LoVo (cell line): ENCODE data around the gene UBN1.
"Not testable (repeated sequence)": the region's sequence is repeated elsewhere in the genome, so short reads cannot be mapped to it uniquely, and the experiment has no call there.

ENCODE experiments used
- DNase-seq: peaks from one replicate; pipeline ENCODE4 v3.0.0-alpha.2; 2016; ENCODE audit warnings: low spot score

Gene UBN1

DNA sequence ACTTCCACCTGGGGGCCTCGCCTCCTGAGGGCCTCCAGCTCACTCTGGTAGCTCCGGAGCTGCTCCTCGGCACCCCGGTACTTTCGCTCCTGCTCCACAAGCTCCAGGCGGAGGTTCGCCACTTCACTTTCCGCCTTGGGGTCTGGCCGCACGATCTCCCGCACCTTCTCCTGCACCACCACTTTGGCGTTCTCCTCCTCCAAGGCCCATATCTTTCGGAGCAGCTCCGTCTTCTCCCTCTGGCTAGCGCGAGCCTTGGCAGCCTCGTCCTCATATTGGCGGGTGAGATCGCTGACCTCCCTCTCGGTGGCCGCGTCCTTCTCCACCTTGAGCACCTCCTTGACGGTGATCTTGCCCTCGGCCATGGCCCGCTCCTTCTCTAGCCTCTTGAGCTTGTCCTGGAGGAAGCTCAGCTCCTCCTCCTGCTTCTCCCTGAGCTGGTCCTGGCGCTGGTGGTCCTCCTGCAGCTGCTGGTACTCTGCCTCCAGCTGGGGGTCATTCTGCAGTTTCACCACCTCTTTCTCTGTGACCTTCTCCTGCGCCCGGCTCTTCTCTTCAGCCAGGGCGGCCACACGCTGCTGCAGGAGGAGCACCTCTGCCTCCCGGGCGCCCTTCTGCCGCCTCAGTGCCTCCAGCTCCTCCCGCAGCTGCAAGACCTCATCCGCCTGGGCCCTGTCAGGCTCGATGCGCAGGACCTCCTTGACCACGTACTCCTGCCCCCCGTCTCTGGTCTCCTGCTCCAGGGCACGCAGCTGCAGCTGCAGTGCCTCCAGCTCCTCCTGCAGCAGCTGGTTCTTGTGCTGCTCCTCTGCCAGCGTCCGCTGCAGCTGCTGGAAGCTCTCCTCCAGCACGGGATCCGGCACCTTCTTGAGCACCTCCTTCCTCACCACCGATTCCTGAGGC is 37.9 kb downstream of the UBN1 start:
- DNase-seq, result no peak

DNA sequence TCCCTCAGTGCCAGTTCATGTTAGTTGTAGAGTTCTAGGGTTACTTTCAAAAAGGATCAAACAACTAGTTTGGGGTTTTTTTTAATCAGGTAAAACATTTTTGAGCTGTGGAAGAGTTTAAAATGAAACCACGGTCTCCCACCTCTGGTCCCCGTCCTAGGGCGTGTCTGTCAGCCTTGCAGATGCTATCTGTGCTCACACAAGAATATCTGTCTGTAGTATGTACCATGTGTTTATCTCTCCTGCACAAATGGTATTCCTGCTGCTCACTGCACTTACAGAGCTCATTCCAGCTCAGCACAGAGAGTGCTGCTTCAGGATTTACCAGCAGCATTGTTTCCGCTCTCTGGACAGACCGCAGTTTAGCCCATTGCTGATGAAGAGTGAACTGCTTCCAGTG is 38.9 kb downstream of the UBN1 start:
- no peak for DNase-seq

DNA sequence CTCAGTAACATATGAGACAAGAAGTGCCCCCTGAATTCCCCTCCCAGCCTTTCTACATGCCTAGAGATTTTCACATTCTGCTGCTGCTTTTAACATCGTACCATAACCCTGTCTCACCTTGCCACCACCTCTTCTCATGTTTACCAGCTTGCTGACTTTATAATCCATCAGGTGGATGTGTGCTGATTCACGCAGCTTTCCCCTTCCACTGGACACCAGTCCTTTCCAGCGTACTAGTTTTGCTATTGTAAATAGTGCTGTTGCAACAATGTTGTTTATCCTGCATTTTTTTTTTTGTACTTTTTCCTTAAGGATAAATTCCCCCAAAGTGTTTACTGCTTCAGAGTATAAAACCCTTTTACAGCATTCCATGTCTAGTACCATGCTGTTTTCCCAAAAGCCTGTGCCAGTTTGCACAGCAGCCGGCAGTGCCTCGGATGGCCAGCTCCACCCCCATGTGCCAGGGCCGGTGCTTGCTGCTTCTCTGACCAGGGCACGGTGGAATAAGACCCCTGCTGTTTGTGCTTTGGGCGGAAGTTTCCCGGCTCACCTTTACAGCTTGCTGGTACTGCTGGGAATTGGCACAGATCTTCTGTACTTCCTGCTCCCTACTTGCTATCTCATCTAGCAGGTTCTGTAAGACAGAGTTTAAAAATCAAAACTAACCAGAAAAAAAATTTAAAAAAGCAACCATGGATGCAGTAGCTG is 41.3 kb downstream of the UBN1 start:
- DNase-seq, result no peak

DNA sequence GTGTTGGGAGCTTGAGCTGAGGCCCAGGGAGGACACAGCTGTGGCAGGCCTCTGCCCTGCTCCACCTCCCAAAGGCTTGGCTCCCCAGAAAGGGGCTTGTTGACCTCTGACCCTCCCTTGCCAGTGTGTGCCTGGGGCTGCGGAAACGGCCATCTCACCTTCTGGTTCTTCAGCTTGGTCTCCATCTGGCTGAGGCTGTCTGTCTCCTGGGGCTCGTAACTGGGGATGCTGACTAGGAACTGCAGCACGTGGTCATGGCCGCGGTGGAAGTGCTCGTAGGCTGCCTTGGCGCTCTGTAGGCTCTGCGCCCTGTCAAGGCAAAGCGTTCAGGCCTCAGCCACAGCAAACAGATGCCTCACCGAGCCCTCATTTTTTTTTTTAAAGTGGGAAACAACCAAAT is 42.7 kb downstream of the UBN1 start:
- no peak for DNase-seq

DNA sequence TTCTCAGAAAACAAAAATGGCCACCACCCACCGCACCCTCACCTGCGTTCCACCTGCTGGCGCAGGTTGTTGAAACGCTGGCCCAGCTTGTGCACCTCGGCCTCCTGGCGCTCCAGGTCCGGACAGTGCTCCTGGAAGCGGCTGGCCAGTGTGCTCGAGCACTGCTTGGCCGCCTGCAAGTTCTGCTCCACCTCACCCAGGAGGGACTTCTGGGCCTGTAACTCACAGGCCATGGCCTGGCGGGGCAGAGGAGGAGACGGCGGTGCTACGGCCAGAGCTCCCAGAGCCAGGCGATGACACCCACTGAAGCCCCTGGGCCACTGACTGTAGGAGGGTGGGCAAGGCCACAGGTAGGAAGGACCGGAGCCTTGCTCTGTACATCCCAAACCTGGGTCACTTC is 43.4 kb downstream of the UBN1 start:
- no peak for DNase-seq

DNA sequence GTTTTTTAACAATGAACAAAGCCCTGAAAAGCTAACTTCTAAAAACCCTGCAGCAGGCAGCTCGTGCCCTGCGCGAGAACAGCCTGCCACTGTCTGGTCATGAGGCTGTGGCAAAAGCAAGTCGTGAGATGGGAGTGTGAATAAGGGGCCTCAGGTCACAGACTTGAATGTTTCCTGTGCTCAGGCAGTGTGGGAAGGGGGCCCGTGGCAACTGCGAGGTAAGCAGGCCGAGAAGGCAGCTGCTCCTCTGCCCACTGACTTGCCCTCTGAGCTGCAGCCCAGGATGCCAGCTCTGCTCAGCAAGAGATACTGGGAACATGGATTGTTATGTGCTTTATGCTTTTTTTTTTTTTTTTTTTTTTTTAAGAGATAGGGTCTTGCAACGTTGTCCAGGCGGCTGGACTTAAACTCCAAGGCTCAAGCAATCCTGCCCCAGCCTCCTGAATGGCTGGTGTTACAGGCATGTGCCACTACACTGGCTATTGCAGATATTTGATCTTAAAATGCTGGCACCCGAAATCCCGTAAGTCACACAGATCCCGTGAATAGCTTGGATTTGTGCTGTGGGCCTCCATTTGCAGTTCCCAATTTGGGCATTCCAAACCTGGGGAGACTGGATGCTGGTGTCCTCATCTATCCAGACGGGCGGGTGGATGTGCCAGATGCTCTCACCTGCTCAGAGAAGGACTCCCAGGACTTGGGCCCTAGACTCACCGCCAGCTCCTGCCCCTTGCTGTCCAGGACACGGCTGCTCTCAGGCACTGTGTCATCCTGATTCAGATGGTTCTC is 44.0 kb downstream of the UBN1 start:
- DNase-seq, result no peak

DNA sequence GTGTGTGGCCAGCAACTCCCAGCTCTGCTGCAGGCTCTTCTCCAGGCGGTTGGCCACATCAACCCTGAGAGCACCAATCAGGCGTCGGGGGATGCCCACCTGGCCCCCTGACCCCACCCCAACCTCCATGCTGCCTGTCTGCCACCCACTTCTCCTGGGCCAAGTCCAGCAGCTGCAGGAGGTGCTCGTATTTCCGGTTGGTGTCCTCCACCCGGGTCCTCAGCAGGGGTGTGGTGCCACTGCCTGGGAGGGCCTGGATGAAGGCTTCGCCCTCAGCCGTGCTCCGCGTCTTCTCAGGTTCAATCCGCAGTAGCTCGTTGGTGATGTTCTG is 44.6 kb downstream of the UBN1 start:
- DNase-seq, result no peak

DNA sequence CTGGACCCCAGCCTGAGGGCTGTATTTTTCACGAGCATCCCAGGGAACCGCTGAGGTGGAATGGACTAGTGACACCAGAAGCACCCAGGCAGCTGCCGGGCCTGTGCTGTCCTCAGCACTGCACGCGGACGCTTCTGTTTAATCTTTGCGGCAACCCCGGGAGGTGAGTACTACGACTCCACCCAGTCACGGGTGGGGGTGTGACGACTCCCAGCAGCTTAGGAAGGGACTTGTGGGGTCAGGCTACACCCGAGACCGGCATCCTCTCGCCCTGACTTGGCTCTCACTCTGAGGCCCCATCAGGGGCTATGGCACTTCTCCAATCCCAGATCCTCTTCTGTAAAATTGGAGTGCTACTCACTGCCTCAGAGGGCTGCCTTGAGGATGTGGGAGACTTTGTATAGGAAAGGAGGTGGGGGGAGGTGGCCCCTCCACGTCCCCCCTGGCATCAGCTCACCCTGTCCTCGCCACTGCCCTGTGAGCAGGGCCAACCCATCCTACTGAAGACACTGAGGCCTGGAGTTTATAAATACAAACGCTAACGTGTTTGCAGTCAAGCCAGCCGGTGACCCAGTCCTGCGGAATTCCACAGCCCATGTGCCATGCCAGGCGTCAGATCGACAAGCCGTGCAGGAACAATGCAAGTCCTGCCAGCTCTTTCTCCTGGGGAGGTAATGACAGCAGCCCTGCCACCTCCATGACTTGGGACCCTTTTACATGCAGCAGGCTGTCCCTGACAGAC is 45.3 kb downstream of the UBN1 start:
- DNase-seq, result no peak

DNA sequence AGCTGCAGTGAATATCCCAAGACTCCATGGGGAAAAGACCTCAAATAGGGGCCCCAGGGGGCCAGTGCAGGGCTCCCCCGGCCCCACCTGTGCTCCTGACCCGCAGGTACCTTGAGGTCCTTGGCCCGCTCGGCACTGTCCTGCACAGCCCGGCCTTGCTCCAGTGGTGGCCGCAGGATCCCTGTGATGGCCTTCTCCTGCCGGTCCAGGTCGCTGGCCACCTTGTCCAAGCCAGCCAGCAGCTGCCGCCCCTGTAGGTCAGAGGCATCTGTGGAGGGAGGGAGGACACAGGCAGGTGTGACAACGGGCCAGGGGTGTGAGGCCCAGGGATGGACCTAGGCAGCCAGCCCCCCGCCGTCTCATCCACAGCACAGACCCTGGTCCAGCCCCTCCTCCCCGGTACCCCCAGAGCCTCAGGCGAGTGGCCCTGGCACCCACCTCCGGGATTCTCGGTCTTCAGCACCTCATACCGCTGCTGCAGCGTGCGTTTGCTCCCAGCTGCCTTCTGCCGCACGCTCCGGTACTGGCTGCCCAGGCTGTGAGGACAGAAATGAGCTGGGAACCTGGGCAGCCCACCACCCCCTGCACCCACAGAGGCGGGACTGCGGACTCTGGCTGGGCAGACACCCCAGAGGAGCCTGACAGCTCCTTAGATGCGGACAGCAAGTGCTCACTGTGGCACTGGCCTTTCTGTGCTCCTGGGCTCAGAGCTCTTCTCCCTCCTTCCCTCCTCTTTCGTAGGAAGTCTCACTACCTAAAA is 46.0 kb downstream of the UBN1 start:
- no peak for DNase-seq

DNA sequence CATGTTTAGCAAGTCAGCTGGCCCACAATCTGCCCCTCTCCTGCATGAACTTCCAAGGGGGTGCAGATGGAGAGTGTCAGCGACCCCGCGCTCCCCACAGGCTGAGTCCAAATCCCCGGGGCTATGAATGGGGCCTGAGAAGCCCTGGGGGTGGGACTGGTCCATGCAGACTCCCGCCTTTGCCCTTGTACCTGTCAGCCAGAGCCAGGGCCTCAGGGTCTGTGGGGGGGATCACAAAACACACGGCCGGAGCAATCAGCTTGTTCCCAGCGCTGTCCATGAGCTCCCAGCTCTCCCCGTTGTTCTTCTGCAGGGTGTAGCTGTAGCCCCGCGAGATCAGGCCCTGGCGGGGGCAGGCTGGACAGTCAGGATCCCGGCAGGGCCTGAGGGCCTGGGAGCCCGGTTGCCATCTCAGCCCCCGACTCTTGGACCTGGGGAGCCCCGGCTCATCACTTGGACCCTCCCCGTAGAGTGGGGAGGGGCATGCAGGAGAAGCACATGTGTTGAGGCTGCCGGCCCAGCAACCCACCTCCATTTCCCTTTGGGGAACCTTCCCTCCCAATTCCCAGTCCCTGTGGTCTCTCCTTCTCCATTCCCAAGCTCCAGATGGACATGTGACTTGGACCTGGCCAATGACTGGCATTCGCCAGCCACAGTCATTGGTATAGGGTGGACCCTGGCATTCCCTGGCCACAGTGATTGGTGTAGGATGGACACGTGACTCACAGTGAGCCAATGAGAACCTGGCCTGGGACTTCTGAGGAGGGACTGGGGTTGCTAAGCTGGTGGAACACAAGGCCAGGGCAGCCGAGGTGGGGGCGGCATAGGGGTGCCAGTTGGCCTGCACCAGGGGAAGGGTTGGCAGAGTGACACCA is 47.2 kb downstream of the UBN1 start:
- DNase-seq, result no peak

DNA sequence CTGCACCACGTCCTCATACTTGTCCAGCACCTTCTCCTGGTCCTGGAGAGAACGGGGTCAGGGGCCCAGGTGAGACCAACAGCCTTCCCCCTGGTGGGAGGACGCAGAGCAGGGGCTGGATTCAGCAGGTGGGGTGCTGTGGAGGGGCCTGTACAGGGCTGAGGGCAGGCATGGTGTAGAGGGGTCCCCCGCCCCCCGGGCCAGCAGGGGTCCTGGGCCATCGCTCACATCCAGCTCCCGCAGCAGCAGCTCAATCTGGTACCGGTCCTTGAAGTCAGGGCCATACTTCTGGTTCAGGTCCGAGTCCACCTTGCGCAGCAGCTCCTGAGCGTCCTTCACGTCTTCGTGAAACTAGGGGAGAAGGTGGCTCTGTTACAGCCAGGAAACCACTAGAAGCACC is 48.1 kb downstream of the UBN1 start:
- DNase-seq, result no peak

DNA sequence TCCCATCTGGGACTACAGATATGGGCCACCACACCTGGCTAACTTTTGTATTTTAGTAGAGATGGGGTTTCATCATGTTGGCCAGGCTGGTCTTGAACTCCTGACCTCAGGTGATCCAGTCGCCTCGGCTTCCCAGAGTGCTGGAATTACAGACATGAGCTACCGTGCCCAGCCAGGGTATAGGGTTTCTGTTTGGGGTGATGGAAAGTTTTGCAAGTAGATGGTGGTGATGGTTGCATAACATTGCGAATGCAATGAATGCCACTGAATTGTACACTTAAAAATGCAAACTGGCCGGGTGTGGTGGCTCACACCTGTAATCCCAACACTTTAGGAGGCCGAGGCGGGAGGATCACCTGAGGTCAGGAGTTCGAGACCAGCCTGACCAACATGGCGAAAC is 49.5 kb downstream of the UBN1 start:
- DNase-seq, result not testable (repeated sequence)

DNA sequence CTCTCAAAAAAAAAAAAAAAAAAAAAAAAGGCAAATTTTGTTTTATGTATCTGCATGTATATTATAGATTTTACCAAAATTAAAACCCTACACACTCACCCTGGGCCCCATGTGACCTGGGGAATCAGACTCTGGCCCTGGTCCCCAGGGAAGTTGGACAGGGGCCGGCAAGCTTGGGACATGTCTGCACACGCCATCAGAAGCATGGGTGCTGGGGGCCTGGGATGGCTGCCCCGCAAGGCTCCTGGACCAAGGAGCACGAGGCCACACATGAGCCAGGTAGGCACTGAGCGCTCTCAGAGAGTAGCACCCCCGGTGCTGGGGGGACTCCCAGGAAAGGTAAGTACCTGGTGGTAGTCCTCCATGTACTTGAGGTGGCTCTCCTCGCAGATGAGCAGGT is 50.0 kb downstream of the UBN1 start:
- no peak for DNase-seq

DNA sequence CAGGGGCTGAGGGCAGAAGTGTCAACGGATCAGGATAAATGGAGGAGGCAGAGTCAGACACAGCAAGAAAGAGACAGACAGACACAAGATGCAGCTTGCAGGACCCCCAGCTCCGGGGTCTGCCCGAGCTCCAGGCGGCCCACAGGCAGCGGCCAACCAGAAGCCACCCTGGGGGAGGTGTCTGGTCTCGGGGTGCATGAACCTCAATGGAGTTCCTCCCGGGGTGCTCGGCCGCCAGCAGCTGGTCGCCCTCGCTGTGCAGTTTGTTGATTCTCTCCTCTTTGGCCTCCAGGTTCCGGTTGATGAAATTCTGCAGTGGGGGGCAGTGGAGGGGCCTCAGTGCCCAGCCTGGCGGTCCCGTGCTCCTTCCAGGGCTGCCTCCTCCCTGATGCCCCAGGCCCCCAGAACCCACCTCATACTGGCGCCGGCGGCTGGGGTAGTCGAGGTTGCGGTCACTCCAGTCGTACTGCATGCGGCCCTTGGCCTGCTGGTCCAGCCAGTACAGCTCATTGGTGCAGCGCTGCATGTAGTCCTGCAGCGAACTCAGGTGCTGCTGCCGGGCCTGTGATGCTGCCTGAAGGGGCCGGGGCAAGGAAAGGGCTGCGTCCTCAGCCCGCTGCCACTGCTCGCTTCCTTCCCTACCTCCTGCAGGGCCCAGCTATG is 51.7 kb downstream of the UBN1 start:
- no peak for DNase-seq

DNA sequence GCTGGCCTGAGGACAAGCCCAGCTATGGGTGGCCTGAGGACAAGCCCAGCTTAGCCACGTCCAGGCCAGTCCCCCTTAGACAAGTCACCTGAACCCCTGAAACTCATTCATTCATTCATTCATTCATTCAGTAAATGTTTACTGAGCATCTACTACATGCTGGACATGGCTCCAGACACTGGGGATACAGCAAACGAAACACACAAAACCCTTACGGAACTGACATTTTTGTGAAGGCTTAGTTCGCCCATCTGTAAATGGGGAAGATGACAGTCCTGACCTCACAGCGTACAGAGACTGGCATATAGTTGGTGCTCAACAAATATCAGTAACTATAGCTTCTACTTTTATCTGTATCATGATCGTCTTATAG is 52.2 kb downstream of the UBN1 start:
- no peak for DNase-seq

DNA sequence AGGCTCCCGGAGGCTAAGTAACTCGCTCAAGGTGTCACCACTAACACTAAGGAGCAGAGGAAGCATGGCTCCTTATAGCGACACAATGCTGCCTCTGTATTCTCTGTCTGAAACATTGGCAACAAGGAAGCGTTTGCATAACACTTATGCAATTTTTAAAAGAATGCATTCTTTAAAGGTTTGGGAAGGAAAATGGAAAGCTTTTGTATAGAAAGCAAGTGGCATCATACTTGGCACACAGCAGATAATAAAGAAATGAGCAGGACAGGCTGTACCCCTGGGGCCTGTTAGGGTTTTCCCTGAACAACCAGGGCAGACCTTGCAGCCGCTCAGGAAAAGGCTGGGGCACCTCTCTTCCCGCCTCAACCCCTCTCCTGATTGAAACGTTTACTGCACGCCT is 52.8 kb downstream of the UBN1 start:
- DNase-seq, result no peak

DNA sequence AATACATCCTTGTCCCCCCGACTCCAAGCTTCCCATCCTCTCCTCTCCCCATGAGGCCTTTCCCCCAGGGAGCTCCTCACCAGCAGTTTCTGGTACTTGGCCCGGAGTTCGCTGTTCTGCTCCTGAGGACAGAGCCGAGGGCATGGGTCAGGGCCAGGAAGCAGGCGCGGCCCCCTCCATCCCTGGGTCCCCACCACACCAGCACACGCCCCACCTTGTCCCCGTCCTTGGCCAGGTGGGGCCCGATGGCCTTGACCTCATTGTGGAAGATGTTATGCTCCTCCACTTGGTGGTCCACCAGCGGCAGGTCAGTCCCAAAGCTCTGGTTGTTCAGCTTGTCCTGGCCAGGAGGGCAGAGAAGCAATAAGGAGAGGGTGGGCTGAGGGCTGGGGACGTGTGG is 53.5 kb downstream of the UBN1 start:
- no peak for DNase-seq

DNA sequence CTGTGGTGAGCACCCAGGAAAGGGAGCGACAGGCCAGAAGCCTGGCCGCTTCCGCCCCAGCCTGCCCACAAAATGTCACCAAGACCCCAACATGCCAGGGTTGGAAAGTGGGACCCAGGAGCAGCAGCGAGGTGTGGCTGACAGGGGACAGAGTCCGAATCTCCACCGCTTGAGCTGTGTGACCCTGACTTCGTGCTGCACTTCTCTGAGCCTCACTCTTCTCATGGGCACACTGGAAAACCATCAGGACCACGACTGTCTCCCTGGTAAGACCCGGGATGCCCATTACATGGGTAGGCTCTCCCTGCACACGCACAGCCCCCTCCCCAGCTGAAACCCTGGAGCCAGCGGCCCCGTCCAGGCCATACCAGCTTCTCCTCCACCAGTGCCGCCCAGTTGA is 54.8 kb downstream of the UBN1 start:
- DNase-seq, result no peak

DNA sequence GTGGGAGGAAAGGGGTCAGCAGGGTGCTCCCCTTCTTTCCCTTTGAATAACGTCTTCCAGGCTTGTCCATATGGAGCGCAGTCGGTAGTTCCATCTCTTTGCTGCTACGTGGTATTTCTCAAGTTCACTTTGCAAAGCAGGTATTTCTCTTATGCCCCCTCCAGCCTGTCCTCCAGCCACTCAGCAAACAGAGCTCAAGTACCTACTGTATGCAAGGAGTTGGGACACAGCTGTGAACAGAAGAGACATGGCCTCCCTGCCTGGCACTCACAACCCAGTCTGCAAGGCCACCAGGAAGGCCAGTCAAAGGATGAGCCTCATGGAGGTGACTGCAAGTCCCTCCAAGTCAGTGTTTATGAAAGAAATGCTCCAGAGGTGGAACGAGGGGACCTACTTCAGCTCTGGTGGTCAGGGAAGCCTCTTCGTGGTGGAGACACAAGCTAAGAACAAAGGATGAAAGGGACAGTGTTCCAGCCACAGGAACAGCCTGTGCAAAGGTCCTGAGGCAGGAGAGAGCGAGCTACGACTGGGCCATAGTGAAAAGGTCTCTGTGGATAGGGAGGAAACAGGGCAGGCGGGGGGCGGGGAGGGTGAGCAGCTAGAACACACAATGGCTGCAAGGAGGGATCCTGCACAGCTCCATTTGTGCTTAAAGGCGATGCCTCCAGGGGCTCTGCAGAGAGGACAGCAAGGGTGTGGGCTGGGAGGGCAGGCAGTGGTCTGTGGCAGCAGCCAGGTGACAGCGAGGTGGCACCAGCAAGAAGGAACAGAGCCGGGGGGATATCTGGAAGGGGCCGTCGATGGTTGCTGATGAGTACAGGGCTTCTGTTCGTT is 57.0 kb downstream of the UBN1 start:
- DNase-seq, result no peak
